ENCODE results near the gene RPL36A. TPM values are rescaled to one million over a fixed set of nuclear protein-coding genes. Genes with fewer than 3 reads are reported as not detected.

Gene RPL36A
- total and polyA plus RNA-seq, 9 of the 15 experiments (the other 6 are each of a cell fraction or from before 2014, with no cell fraction given): 412 to 4,539 (median 3,209) TPM

DNA sequence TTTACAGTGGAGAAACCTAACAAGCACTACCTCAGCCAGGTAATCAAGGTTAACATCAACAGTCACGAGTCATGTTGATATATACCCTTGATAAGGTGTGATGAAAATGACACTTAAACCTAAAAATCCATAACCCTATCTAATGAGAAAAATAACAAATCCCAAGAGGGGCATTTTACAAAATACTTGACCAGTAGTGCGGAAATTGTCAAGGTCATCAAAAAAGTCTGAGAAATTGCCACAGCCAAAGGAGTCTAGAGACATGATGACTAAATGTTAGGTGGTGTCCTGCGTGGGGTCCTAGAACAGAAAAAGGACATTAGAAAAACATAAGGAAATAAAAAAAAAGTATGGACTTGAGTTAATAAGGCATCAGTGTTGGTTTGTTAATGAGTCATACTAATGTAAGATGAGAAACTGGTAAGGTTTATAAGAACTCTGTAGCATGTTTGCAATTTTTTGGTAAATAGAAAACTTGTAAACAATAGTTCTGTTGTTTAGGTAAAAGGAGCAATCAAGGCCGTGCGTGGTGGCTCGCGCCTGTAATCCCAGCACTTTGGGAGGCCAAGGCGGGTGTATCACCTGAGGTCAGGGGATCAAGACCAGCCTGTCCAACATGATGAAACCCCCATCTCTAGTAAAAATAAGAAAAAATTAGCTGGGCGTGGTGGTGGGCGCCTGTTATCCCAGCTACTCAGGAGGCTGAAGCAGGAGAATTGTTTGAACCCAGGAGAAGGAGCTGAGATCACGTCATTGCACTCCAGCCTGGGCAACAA is 2.9 kb downstream of the RPL36A start:
- H2AFZ ChIP-seq (ENCODE audit: low read depth, low read length): no peak overlapping the region
- CTCF ChIA-PET (ENCODE audit: low intra/inter-chr PET ratio): no interaction called here
- H3K36me3 ChIP-seq (ENCODE audit: control insufficient read depth, insufficient read depth, low read length): peaks cover 58% of the 10 kb centered on the region
- WGBS (ENCODE audit: insufficient coverage, low coverage, missing lambda C conversion rate): 74% methylated on average over 8 of the region's 11 CpGs
- intact Hi-C loops (cut with micrococcal nuclease) (no loop called here), in situ Hi-C loops (cut with MboI) (no loop called here)
- peak overlapping the region; percentile 48; the same call in 2 of the 3 replicates for H3K27ac ChIP-seq (ENCODE audit: extremely low read depth, low read depth, low read length)
- H3K4me3 ChIP-seq: no peak overlapping the region
- DNase-seq (ENCODE audit: extremely low read depth in 1 of 4, low spot score in 3 of 4): no peak
- BruUV-seq (replicated peaks): no TSS peak
- H3K9ac ChIP-seq (ENCODE audit: insufficient read depth in 1 of 2, low read depth in 2 of 2, low read length in 2 of 2): peak overlapping the region in 1 of 2 experiments; percentile 99; a peak in 2 of 4 replicates
- H3K4me2 ChIP-seq (ENCODE audit: insufficient read depth, low read length): peak overlapping the region; percentile 98
- no peak for ATAC-seq
- H3K79me2 ChIP-seq (ENCODE audit: control insufficient read depth, insufficient read depth, low read length): peaks cover 54% of the 10 kb centered on the region
- no peak for FAIRE-seq
- H3K4me1 ChIP-seq (replicated peaks in 1 of 2; ENCODE audit: control insufficient read depth in 2 of 2, insufficient read depth in 2 of 2, low read length in 2 of 2): peaks cover 0 to 9% of the 10 kb centered on the region in 2 experiments; a peak in 3 of 5 replicates
- no peaks in the 10 kb centered on the region for H3K9me1 ChIP-seq (ENCODE audit: control insufficient read depth, insufficient read depth, low read length)
- POLR2A ChIA-PET: interaction anchor here (0.5 to 1.8 kb wide), 2 partner anchors 9 to 87 kb away, joined by 3 to 6 read pairs; no protein-coding TSS in a partner anchor
- H3K9me3 ChIP-seq (replicated peaks; ENCODE audit: control insufficient read depth, insufficient read depth, low read depth, low read length): no peaks in the 10 kb centered on the region
- peaks cover 5% of the 10 kb centered on the region; the same call in 1 of the 2 replicates for H4K20me1 ChIP-seq (replicated peaks; ENCODE audit: control insufficient read depth, insufficient read depth, low read length)
- H3K27me3 ChIP-seq (ENCODE audit: control insufficient read depth in 2 of 2, insufficient read depth in 2 of 2, low read length in 2 of 2): no peaks in the 10 kb centered on the region
- peak; percentile 26; the same call in 1 of the 2 replicates for TF ChIP-seq MAFG (tag; conservative IDR thresholded peaks at IDR 0.05)
- no peak for TF ChIP-seq ZNF668 (CRISPR knock-in tag; IDR thresholded peaks at IDR 0.05)
- no peak for TF ChIP-seq POLR3A (IDR thresholded peaks at IDR 0.05; ENCODE audit: borderline replicate concordance, extremely low read depth, insufficient read depth, insufficient read length)
- TF ChIP-seq, protein P1, sequence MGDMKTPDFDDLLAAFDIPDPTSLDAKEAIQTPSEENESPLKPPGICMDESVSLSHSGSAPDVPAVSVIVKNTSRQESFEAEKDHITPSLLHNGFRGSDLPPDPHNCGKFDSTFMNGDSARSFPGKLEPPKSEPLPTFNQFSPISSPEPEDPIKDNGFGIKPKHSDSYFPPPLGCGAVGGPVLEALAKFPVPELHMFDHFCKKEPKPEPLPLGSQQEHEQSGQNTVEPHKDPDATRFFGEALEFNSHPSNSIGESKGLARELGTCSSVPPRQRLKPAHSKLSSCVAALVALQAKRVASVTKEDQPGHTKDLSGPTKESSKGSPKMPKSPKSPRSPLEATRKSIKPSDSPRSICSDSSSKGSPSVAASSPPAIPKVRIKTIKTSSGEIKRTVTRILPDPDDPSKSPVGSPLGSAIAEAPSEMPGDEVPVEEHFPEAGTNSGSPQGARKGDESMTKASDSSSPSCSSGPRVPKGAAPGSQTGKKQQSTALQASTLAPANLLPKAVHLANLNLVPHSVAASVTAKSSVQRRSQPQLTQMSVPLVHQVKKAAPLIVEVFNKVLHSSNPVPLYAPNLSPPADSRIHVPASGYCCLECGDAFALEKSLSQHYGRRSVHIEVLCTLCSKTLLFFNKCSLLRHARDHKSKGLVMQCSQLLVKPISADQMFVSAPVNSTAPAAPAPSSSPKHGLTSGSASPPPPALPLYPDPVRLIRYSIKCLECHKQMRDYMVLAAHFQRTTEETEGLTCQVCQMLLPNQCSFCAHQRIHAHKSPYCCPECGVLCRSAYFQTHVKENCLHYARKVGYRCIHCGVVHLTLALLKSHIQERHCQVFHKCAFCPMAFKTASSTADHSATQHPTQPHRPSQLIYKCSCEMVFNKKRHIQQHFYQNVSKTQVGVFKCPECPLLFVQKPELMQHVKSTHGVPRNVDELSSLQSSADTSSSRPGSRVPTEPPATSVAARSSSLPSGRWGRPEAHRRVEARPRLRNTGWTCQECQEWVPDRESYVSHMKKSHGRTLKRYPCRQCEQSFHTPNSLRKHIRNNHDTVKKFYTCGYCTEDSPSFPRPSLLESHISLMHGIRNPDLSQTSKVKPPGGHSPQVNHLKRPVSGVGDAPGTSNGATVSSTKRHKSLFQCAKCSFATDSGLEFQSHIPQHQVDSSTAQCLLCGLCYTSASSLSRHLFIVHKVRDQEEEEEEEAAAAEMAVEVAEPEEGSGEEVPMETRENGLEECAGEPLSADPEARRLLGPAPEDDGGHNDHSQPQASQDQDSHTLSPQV (IDR thresholded peaks at IDR 0.05): no peak
- TF ChIP-seq ESRRA (IDR thresholded peaks at IDR 0.05; ENCODE audit: borderline replicate concordance, low read depth): no peak
- TF ChIP-seq ZNF316 (IDR thresholded peaks at IDR 0.05): peak; percentile 87
- TF ChIP-seq POLR2A (conservative IDR thresholded peaks at IDR 0.05): peak; percentile 69; the same call in 1 of the 2 replicates
- no peak for TF ChIP-seq TEAD4 (IDR thresholded peaks at IDR 0.05; ENCODE audit: low read length)
- no peak for TF ChIP-seq TEAD4 (CRISPR knock-in tag; IDR thresholded peaks at IDR 0.05; ENCODE audit: borderline replicate concordance)
- TF ChIP-seq SUPT5H (IDR thresholded peaks at IDR 0.05): peak; percentile 61
- TF ChIP-seq, protein P2, sequence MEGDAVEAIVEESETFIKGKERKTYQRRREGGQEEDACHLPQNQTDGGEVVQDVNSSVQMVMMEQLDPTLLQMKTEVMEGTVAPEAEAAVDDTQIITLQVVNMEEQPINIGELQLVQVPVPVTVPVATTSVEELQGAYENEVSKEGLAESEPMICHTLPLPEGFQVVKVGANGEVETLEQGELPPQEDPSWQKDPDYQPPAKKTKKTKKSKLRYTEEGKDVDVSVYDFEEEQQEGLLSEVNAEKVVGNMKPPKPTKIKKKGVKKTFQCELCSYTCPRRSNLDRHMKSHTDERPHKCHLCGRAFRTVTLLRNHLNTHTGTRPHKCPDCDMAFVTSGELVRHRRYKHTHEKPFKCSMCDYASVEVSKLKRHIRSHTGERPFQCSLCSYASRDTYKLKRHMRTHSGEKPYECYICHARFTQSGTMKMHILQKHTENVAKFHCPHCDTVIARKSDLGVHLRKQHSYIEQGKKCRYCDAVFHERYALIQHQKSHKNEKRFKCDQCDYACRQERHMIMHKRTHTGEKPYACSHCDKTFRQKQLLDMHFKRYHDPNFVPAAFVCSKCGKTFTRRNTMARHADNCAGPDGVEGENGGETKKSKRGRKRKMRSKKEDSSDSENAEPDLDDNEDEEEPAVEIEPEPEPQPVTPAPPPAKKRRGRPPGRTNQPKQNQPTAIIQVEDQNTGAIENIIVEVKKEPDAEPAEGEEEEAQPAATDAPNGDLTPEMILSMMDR (IDR thresholded peaks at IDR 0.05 in 2 of 3, conservative IDR thresholded peaks at IDR 0.05 in 1 of 3; ENCODE audit: insufficient read depth in 2 of 3, low read depth in 1 of 3, low read length in 3 of 3): no peak
- TF ChIP-seq PRMT5 (CRISPR knock-in tag; IDR thresholded peaks at IDR 0.05): no peak
- no peak for TF ChIP-seq E2F3 (CRISPR knock-in tag; IDR thresholded peaks at IDR 0.05)
- peak; percentile 46 for TF ChIP-seq MAFF (IDR thresholded peaks at IDR 0.05; ENCODE audit: low read length)
- no peak for TF ChIP-seq ZNF583 (CRISPR knock-in tag; IDR thresholded peaks at IDR 0.05)
- TF ChIP-seq ZNF146 (CRISPR knock-in tag; IDR thresholded peaks at IDR 0.05; ENCODE audit: unreplicated experiment): no peak

All from K562 (cell line).